ENCODE results near the gene PRSS21. TPM values are rescaled to one million over a fixed set of nuclear protein-coding genes. Genes with fewer than 3 reads are reported as not detected.
A peak's percentile ranks its signal among the peaks of the same experiment; 100 is the strongest.

PRSS21 gene
- total RNA-seq, 1 donor from 2014 or later: 26.5 TPM

GRCh38 chr16:2855536-2855935 is 38.5 kb downstream of the PRSS21 start:
- peaks cover 9% of the 10 kb centered on the region for H3K9me3 ChIP-seq
- TF ChIP-seq CTCF (IDR thresholded peaks at IDR 0.05): no peak
- H3K27me3 ChIP-seq (ENCODE audit: low read depth): peaks cover 28% of the 10 kb centered on the region
- H3K36me3 ChIP-seq: no peaks in the 10 kb centered on the region
- no peaks in the 10 kb centered on the region for H3K4me1 ChIP-seq
- no peak overlapping the region for H3K27ac ChIP-seq
- no peak overlapping the region for H3K4me3 ChIP-seq
- ATAC-seq: no peak
- intact Hi-C loops (cut with DNase I): no loop called here
- no peak for DNase-seq

- ATAC-seq (no peak), DNase-seq (no peak)
- no peaks in the 10 kb centered on the region for H3K36me3 ChIP-seq
- no peak overlapping the region for H3K4me3 ChIP-seq
- no peak for TF ChIP-seq CTCF (IDR thresholded peaks at IDR 0.05)
- no peaks in the 10 kb centered on the region for H3K4me1 ChIP-seq
- H3K9me3 ChIP-seq: peaks cover 16% of the 10 kb centered on the region
- peaks cover 28% of the 10 kb centered on the region for H3K27me3 ChIP-seq (ENCODE audit: low read depth)
- no peak overlapping the region for H3K27ac ChIP-seq
- intact Hi-C loops (cut with DNase I): no loop called here
Observed at GRCh38 chr16:2856061-2856670, 39.1 kb downstream of the PRSS21 start.

GRCh38 chr16:2856686-2857450 is 39.8 kb downstream of the PRSS21 start:
- H3K27me3 ChIP-seq (ENCODE audit: low read depth): peaks cover 27% of the 10 kb centered on the region
- H3K27ac ChIP-seq: peak overlapping the region; percentile 73
- no peaks in the 10 kb centered on the region for H3K36me3 ChIP-seq
- TF ChIP-seq CTCF (IDR thresholded peaks at IDR 0.05): no peak
- peak overlapping the region; percentile 43 for H3K4me3 ChIP-seq
- intact Hi-C loops (cut with DNase I): no loop called here
- peaks cover 16% of the 10 kb centered on the region for H3K9me3 ChIP-seq
- H3K4me1 ChIP-seq: no peaks in the 10 kb centered on the region
- ATAC-seq: no peak
- no peak for DNase-seq

GRCh38 chr16:2857451-2858244 is 40.6 kb downstream of the PRSS21 start, which contains the start of gene PRSS22:
Gene PRSS22 (minus strand): TSS chr16:2858170. CDS start chr16:2858104, 66 bp downstream.
- no peaks in the 10 kb centered on the region for H3K4me1 ChIP-seq
- TF ChIP-seq CTCF (IDR thresholded peaks at IDR 0.05): no peak
- ATAC-seq (peak; percentile 87 to 89), DNase-seq (peak; percentile 81)
- peak within 1 kb of the TSS; percentile 80 for H3K27ac ChIP-seq
- peaks cover 21% of the 10 kb centered on the region for H3K27me3 ChIP-seq (ENCODE audit: low read depth)
- H3K9me3 ChIP-seq: peaks cover 16% of the 10 kb centered on the region
- peak within 1 kb of the TSS; percentile 43 for H3K4me3 ChIP-seq
- intact Hi-C loops (cut with DNase I): no loop called here
- H3K36me3 ChIP-seq: no peaks in the 10 kb centered on the region

GRCh38 chr16:2858245-2859025 is 41.4 kb downstream of the PRSS21 start:
- H3K9me3 ChIP-seq: peaks cover 16% of the 10 kb centered on the region
- H3K4me3 ChIP-seq: peak overlapping the region; percentile 43
- H3K36me3 ChIP-seq: no peaks in the 10 kb centered on the region
- no peaks in the 10 kb centered on the region for H3K4me1 ChIP-seq
- intact Hi-C loops (cut with DNase I): no loop called here
- no peak for TF ChIP-seq CTCF (IDR thresholded peaks at IDR 0.05)
- ATAC-seq (peak; percentile 96), DNase-seq (peak; percentile 90)
- peak overlapping the region; percentile 80 for H3K27ac ChIP-seq
- H3K27me3 ChIP-seq (ENCODE audit: low read depth): peaks cover 21% of the 10 kb centered on the region
